Suprapubic skin (tissue), 4 donors: Measurements from ENCODE around the gene KCND1. TPM values are rescaled to one million over a fixed set of nuclear protein-coding genes. Genes with fewer than 3 reads are reported as not detected.

Source experiments
- DNase-seq, 2 donors: peaks; one replicate each; pipeline ENCODE4 v3.0.0-alpha.2; 2019; ENCODE audit warnings: low spot score in 2 of 2
- H3K27ac ChIP-seq: fragments of 200-600 bp; sonication (generic); one replicate; pipeline ENCODE4 v1.5.1; 2019
- H3K27me3 ChIP-seq: fragments of 200-600 bp; sonication (generic); one replicate; pipeline ENCODE4 v1.5.1; 2019
- H3K36me3 ChIP-seq: fragments of 200-600 bp; sonication (generic); one replicate; pipeline ENCODE4 v1.5.1; 2019
- H3K4me1 ChIP-seq: fragments of 200-600 bp; sonication (generic); one replicate; pipeline ENCODE4 v1.5.1; 2019
- H3K4me3 ChIP-seq: fragments of 200-600 bp; sonication (generic); one replicate; pipeline ENCODE4 v1.5.1; 2019; ENCODE audit warnings: mild to moderate bottlenecking
- H3K9me3 ChIP-seq: fragments of 200-600 bp; sonication (generic); one replicate; pipeline ENCODE4 v1.5.1; 2019
- CTCF ChIP-seq, 2 donors: fragments of 200-600 bp in 1 of 2; fragments of 450-650 bp in 1 of 2; sonication (generic) in 1 of 2; IDR thresholded peaks; one replicate each; pipeline ENCODE4 v1.5.1; 2016 to 2019; ENCODE audit warnings: antibody characterized with exemption in 2 of 2, mild to moderate bottlenecking in 1 of 2, moderate library complexity in 1 of 2
- EP300 ChIP-seq: sonication (generic); formaldehyde crosslinking; IDR thresholded peaks from one replicate; pipeline ENCODE4 v1.6.1; 2017; ENCODE audit warnings: antibody characterized with exemption
- POLR2A ChIP-seq, 2 donors: fragments of 450-650 bp; IDR thresholded peaks; one replicate each; pipeline ENCODE4 v1.6.1; 2017; ENCODE audit warnings: antibody characterized with exemption in 2 of 2, mild to moderate bottlenecking in 2 of 2, moderate library complexity in 2 of 2
- POLR2AphosphoS5 ChIP-seq, 3 donors: sonication (generic); formaldehyde crosslinking; IDR thresholded peaks; one replicate each; pipeline ENCODE4 v1.6.1; 2017; ENCODE audit warnings: antibody characterized with exemption in 3 of 3
- WGBS: methylation state at CpG from one replicate; pipeline ENCODE4 v1.1.5; 2018; 5-methylcytosine and 5-hydroxymethylcytosine counted together
- total RNA-seq, 4 donors: library from RNA; depleted of rRNA; stranded (reverse); fragments of >200 nt; gene quantifications; one replicate each; pipeline ENCODE4 v1.1.0, GENCODE V29; 2016

Gene KCND1
- total RNA-seq, 4 donors from 2014 or later = 0.55 to 2.8 (median 1.3) TPM

- Histone ChIP-seq H3K4me1 (no peaks in the 10 kb centered on the region), H3K9me3 (no peaks in the 10 kb centered on the region), H3K36me3 (peaks cover 16% of the 10 kb centered on the region), H3K4me3 (no peak overlapping the region), H3K27me3 (no peaks in the 10 kb centered on the region), H3K27ac (peak overlapping the region; percentile 29)
- no peak for TF ChIP-seq CTCF (IDR thresholded peaks at IDR 0.05)
- TF ChIP-seq POLR2A (IDR thresholded peaks at IDR 0.05) = no peak
- no peak for TF ChIP-seq POLR2AphosphoS5 (IDR thresholded peaks at IDR 0.05)
- TF ChIP-seq EP300 = no peak
- WGBS = 95% methylated on average over 8 of the region's 8 CpGs
- no peak for DNase-seq
Measured at GRCh38 chrX:48936429-48937053, 35.1 kb downstream of the KCND1 start.

- TF ChIP-seq POLR2A (IDR thresholded peaks at IDR 0.05) = no peak
- no peak for TF ChIP-seq CTCF (IDR thresholded peaks at IDR 0.05)
- no peak for TF ChIP-seq EP300
- no peak for TF ChIP-seq POLR2AphosphoS5 (IDR thresholded peaks at IDR 0.05)
- no peak overlapping the region for H3K27ac ChIP-seq
- no peak for DNase-seq
- peaks cover 16% of the 10 kb centered on the region for H3K36me3 ChIP-seq
- 88% methylated on average over 1 of the region's 1 CpG for WGBS
- H3K9me3 ChIP-seq = no peaks in the 10 kb centered on the region
- H3K4me3 ChIP-seq = no peak overlapping the region
- no peaks in the 10 kb centered on the region for H3K27me3 ChIP-seq
- no peaks in the 10 kb centered on the region for H3K4me1 ChIP-seq
Measured at GRCh38 chrX:48935301-48935670, 36.4 kb downstream of the KCND1 start.

- no peak overlapping the region for H3K27ac ChIP-seq
- H3K36me3 ChIP-seq = peaks cover 21% of the 10 kb centered on the region
Measured at GRCh38 chrX:48934581-48935300, 36.9 kb downstream of the KCND1 start.

GRCh38 chrX:48933757-48934156 lies 37.9 kb downstream of the KCND1 start:
- TF ChIP-seq EP300 (no peak), CTCF (IDR thresholded peaks at IDR 0.05) (no peak), POLR2A (IDR thresholded peaks at IDR 0.05) (no peak), POLR2AphosphoS5 (IDR thresholded peaks at IDR 0.05) (no peak)
- peaks cover 27% of the 10 kb centered on the region for H3K36me3 ChIP-seq

More at GRCh38 chrX:48934581-48935300, 36.9 kb downstream of the KCND1 start:
- TF ChIP-seq CTCF (IDR thresholded peaks at IDR 0.05) (no peak), POLR2A (IDR thresholded peaks at IDR 0.05) (no peak), POLR2AphosphoS5 (IDR thresholded peaks at IDR 0.05) (no peak), EP300 (no peak)
- H3K4me3 ChIP-seq = no peak overlapping the region
- no peaks in the 10 kb centered on the region for H3K27me3 ChIP-seq
- no peaks in the 10 kb centered on the region for H3K4me1 ChIP-seq
- no peaks in the 10 kb centered on the region for H3K9me3 ChIP-seq
- 68% methylated on average over 7 of the region's 7 CpGs for WGBS
- DNase-seq = no peak

GRCh38 chrX:48927736-48928382 lies 43.8 kb downstream of the KCND1 start:
- H3K9me3 ChIP-seq = no peaks in the 10 kb centered on the region
- no peak overlapping the region for H3K4me3 ChIP-seq
- 67% methylated on average over 2 of the region's 2 CpGs for WGBS
- H3K27ac ChIP-seq = no peak overlapping the region
- H3K27me3 ChIP-seq = no peaks in the 10 kb centered on the region
- DNase-seq = no peak
- no peak for TF ChIP-seq EP300
- no peak for TF ChIP-seq POLR2AphosphoS5 (IDR thresholded peaks at IDR 0.05)
- no peak for TF ChIP-seq CTCF (IDR thresholded peaks at IDR 0.05)
- TF ChIP-seq POLR2A (IDR thresholded peaks at IDR 0.05) = no peak
- H3K4me1 ChIP-seq = no peaks in the 10 kb centered on the region
- peaks cover 31% of the 10 kb centered on the region for H3K36me3 ChIP-seq

More at GRCh38 chrX:48933757-48934156, 37.9 kb downstream of the KCND1 start:
- WGBS = 97% methylated on average over 2 of the region's 2 CpGs
- no peaks in the 10 kb centered on the region for H3K9me3 ChIP-seq
- no peak for DNase-seq
- no peak overlapping the region for H3K27ac ChIP-seq
- no peaks in the 10 kb centered on the region for H3K27me3 ChIP-seq
- H3K4me1 ChIP-seq = no peaks in the 10 kb centered on the region
- no peak overlapping the region for H3K4me3 ChIP-seq
